HT1080 (cell line): ENCODE results near the gene PLCH1. TPM values are rescaled to one million over a fixed set of nuclear protein-coding genes. Genes with fewer than 3 reads are reported as not detected.

Source experiments
- DNase-seq: peaks from one replicate; pipeline ENCODE4 v3.0.0-alpha.2; 2015; ENCODE audit warnings: low read depth
- total RNA-seq: library from RNA; depleted of rRNA; stranded (reverse); fragments of >200 nt; shearing (Covaris generic); gene quantifications from 2 replicates; pipeline ENCODE4 v1.2.3, GENCODE V29; 2014

Gene PLCH1
- total RNA-seq, 1 experiment from 2014 or later: 0.53 TPM

DNA sequence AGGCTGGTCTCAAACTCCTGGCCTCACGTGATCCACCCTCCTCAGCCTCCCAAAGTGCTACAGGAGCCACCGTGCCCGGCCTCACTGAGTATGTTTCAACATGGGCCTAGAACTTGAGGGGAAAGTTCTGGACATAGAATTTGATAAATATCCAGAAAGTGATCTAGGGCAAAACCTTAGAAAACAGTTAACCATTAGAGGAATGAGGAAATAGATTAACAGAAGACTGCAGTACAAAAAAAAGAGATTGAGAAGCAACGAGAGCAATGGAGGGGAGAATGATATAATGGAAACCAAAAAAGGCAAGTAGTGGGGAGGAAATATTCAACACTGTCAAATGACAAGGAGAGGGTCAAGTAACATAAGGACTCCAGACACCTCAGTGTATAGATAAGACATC lies 191.5 kb downstream of the PLCH1 start:
- DNase-seq: no peak

DNA sequence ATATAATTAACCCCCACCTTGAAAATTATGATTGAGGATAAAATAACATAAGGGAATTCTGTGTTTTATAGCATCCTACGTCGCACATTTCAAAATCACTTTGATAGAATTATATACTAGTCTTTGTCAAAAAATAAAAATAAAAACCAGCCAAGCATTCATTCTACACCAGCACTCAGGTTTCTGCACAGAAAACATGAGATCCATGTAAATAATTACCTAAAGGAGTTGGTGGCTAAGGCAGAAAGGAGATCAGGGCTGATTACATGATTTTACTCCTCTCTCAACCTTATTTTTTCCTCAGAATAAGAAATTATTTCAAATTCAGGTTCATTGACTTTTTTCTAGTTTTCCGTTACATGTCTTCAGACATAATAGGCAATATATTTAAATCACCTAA lies 194.5 kb downstream of the PLCH1 start:
- no peak for DNase-seq

DNA sequence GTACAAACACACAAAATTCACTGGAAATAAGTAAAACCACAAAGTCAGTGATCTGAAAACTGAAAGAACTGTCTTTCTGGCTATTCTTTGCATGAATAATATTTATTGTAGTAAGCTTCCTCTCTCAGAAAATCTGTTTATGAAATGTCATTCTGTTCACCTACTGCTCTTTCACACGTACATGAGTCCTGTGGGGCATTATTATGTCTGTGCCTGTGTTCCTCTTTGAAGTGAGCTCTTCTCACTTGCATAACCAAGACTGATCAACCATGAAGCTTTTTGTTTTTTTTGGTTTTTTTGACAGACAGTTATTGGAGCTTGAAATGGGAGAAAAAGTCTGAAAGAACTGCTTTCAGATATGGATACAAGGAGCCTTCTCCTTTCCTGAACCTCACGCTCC lies 195.8 kb downstream of the PLCH1 start:
- no peak for DNase-seq

DNA sequence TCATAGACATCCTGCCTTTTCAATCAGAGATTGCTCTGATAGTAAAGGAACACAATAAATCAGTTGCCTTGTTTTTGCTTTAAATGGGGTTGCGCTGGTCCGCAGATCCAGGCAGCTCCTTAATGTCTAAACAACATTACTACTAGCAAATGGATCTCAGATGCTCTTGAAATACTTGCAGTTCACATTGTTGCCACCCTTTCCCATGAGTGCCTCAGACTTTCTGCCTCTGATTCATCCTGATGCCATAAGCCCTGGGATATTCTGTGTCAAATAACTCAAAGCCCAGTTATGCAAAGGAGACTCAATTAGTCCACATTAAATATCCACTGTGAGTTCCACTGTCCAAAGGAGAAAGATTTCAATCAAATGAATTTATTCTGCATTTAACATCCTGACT lies 196.7 kb downstream of the PLCH1 start:
- peak; percentile 60 for DNase-seq

DNA sequence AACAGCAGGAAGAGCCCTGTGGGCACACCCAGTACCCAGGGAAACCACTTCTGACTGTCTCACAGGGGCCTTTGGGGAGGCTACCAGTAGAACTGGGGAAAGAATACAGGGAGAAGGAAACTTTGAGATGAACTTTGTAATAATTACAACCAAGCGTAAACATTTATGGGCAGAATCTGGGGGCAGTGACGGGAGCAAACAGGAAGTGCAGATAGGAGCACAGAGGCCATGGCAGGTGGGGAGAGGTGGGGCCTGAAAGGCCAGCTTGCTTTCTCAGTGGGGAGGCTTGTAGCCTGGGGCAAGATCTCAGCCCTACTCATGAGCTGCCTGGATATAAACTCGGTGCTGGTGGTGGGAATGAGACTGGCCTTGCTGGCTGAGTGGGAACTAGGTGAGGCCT lies 209.8 kb downstream of the PLCH1 start:
- DNase-seq: no peak

DNA sequence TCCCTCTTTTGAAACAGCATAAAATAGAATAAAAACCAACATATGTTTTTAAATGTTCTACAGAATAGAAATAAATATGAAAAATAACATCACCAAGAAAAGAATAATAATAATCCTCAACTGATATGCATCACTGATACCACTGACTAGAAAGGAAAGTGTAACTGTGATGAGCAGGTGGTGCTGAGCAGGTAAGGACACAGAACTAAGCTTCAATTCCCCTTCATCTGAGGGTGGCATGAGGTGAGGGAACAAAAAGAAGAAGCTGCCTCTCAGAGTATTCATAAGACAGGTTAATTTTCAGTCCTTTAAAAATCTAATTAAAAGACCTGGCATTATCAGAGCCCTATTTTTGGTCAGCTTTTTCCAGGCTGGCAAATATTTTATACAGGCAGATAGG lies 216.3 kb downstream of the PLCH1 start:
- no peak for DNase-seq

DNA sequence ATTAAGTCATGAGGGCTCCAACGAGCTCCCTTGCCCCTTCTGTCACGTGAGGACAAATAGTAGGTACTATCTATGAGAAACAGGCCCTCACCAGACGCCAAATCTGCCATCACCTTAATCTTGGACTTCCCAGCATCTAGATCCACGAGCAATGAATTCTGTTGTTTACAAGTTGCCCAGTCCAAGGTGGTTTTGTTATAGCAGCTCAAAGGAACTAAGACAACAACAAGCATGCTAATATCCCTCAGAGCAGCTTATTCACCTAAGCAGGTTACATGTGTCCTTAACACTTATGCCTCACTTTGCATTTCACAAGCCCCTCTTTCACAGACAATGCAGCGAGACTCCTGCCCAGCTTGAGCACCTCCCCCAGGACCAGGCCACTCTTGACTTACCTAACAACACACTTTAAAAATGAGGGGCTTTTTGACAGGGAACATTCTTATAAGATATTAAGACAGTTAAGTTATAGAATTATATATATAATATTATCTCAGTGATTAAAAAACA lies 219.5 kb downstream of the PLCH1 start:
- no peak for DNase-seq

DNA sequence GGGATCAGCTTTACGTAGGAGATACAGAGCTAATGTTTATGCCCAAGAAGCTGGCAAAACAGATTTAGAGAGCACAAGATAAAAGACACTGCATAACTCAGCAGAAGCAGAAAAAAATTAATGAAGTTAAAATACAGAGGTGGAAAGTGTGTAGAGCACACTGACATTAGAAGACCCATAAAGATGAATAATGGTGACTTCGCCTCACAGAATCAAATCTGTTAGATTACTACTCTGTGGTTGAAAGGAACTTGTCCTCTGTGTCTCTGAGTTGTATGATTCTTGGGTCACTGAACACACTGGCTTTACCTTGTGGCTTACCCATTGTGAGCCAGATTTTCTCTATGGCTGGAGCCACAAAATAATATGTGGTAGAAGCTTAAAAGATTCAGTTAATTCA lies 224.4 kb downstream of the PLCH1 start:
- DNase-seq: no peak

DNA sequence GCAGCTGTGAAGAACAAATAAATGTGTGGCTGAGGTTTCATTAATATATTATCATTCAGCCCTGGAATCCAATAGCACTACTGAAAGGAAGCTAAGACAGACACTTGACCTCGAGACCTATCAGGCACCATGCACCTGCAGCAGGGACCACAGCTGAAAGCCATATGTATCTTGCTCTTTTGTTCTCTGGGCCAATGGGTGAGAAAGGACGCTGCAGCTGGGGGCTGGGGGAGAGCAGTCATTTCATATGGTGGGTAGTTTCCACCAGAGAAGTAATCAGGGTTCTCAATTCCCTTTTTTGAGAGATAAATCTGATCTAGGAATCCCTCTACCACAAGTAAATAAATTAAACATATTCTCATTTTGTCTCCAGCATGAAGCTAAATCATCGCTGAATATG lies 225.8 kb downstream of the PLCH1 start:
- no peak for DNase-seq

DNA sequence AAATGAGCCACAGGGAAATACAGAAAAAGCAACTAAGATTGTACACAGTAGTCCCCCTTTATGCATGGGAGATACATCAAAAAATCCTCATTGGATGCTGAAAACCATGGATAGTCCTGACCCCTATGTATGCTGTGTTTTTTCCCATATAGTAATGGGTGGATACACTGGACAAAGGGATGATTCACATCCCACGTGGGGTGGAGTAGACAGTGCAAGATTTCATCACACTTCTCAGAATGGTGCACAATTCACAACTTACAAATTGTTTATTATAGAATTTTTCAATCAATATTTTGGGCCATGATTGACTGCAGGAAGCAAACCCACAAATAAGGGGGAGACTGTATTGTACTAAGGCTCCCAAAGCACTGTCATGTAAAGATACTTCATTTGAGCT lies 227.0 kb downstream of the PLCH1 start:
- DNase-seq: peak; percentile 38

DNA sequence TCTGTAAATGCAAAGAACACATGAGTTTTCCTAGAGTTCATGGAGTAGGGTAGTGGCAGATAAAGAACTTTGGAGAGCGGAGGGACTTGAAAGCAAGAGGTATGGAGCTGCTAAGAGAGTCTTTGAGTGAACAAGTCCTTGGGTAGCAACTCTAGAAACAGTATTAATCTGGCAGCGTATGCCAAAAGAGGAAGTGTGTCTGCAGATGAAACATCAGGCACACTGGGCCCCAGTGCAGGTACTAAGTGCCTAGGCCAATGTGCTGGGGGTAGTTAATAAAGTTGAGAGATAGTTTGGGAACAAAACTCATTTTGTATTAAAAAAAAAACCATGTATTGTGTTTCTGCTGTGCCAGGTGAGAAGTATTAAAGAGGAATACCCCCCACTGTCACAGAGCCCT lies 228.4 kb downstream of the PLCH1 start:
- no peak for DNase-seq

DNA sequence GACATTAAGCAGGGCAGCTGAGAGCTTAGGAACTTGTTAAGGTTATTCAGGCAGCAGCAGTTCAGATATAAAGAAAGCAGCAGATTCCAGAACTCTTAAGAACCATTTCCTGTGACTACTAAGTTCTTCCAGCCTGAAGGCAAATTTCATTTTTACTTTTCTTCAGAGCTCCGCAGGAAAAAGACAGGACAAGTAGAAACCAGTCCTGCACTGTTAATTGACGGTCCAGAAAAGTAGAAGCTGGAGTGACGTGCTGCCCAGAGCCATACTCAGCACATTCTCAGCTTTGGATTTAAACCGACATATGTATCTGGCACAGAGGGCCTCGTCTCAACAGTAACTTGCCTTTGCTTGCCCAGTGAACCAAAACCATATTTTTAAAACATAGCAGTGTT lies 232.0 kb downstream of the PLCH1 start:
- no peak for DNase-seq

DNA sequence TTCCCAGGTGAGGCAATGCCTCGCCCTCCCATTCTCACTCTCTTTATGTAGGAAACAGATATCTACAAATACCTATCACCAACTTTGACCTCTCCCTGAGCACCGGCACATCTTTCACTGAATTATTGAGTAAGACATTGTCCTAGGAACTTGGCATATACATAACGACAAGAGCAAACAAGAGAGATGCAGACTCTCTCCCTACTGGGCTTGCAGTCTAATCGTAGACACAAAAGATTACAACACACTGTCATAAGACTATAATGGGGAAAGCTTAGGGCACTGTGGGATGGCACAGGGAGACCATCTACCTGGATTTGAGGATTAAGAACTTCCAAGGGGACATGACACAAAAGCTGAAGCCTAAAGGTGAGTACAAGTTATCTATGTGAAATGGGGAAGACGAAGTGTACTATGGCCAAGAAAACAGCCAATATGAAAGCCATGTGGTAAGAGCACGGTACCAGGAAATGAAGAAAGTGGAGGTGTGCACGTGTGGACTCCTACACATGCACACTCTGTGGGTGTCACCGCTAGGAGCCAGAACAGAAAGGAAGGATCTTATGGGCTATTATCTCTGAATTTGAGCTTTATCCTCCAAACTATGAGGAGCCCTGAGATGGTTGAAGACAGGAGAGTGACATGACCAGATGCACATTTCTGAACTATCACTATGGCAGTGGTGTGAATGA lies 232.6 kb downstream of the PLCH1 start:
- DNase-seq: no peak

DNA sequence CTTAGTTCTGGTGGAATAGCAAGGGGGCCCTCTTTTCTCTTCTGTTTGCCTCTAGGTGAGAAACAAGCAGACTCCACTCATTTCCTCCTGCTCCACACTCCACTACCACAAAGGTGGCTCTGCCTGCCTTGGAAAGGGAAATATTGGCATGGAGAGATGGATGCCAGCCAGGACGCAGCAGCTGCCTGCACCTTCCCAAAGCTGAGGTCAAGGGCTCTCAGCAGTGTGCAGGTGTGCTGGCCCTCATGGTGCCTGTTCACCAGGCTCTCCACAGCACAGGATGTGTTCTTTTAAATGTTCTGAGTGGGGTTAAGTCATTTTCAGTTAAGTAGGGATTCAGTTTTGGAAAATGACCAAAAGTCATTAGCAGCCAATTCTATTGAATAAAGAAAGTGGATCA lies 240.2 kb downstream of the PLCH1 start:
- DNase-seq: no peak

DNA sequence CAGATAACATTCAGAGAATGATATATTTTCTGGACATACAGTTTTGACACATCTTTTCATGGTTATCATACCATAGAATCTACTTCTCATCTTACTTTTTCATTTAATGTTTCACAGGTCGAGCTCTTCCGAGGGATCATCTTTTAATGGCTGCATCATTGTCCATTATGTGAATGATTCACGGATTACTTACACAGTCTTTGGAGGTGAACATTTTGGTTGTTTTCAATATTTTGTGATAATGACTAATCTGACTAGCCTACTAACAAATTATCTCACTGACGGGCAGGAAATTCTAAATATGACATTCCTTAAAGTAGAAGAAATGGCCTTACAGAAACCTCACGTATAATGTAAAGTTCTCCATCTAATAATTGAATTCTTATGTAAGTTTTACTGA lies 242.2 kb downstream of the PLCH1 start:
- DNase-seq: no peak

DNA sequence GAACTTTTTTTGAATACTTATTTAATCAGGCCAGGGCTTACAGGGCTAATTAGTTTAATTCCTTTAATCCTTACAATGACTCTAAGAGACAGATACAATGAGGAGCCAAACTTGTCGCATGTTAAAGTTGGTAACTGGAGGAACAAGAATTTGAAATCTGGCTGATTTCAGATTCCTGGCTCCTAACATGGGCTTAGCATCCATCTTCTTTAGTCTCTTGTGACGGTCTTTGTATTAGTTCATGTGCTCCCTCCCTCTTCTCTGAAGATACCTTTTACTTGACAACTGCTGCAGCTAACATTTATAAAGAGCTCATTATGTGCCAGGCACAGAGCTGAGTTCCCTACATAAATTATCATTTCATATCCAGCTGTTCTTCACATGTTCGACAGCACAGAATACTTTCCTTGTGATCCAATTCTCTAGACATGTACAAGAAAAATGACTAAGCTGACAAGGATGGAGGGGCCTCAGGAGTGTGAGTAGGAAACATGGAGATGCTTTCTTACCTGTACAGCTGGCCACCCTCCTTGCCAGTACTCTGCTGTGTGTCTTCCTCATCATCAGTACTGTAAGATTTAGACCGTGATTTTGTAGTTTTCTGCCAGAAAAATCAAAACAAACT lies 244.6 kb downstream of the PLCH1 start:
- DNase-seq: no peak

DNA sequence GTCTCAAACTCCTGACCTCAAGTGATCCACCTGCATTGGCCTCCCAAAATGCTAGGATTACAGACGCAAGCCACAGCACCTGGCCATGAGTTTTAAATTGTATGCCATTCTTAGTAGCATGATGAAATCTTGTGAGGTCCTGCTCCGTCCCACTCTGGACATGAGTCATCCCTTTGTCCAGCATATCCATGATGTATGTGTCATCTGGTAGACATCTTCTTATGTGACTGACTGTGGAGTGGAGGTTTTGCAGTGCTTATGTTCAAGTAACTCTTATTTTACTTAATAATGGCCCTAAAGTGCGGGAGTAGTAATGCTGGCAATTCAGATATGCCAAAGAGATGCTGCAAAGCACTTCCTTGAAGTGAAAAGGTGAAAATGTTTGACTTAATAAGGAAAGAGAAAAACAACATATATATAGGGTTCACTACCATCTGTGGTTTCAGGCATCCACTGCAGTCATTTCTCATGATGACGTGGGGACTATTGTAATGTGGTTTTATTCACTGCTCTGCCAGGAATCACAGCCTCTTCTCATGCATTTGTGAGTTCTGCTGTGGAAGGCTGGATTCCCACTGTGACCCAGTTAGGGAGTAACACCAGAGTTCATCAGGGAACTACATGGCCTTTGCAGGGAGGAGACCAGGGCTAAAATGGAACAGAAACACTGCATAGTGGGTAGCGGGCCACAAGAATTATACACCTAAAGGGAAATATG lies 246.8 kb downstream of the PLCH1 start:
- peak; percentile 94 for DNase-seq

DNA sequence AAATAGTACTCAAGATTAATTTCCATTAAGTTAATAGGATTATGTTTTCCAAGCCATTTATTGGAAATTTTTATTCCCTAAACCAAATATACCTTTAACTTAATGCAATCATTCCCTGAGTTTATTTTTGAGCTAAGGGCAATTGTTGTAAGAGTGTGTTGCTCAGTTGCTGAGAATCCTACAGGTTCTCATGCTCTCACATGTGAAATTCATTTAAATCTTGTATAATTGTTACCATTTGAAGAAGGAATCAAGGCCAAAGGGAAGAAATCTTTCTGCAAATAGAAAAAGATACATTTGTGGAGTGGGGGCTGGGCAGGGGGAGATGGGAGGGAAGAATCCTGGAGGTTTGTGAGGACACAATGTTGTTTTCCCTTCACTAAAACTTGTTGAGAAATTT lies 248.7 kb downstream of the PLCH1 start:
- DNase-seq: no peak

DNA sequence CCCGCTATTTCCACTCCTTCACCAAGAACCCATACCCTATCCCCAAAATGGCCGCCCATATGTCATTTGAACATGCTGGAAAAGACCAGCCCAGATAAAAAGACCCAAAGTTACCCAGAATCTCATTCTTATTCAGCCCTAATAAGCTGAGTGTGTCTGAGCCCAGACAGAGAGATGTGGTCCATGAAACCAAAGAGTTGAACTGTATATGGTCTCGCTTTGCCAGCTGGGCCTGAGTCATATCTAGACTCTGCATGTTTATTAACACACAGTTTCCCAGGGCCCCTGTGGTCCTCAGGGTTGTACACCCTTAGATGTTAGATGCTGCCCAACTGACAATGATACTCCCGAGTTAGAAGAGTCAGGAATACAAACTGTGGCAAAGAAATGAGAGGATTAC lies 249.5 kb downstream of the PLCH1 start:
- DNase-seq: peak; percentile 24

DNA sequence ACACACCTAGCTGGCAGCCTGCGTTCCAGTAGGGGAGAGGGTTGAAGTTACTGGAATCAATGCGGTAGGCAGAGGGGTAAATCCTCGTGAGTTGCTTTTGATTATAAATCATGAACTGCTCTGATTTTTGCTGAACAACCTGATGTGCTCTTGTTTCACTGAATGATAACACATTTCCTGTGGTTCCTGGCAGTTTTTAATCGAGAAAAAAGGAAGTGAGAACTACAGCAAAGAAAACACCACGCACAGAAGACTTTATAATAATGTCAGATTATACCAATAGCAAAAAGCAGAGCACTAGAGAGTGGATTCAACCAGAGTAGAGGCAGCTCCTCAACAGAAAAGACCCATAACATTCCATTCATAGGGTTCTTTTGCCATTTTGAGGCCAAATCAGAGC lies 250.5 kb downstream of the PLCH1 start:
- DNase-seq: no peak

DNA sequence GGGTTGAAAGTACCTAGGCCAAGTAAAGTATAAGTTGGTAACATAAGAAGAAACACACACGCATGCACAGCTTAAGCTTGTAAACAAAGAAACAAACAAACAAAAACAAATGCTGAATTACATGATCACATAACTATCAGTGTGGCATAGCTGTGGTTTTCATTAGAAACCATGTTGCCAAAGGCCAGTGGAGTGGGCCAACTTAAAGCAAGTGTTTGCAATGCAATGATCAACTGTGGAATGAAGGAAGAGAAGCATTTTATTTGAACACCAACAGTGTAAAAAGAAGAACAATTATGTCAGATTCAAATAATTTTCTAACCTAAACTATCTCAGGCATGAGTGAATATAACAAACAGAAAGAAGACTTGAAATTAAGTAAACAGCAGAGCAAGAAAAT lies 252.0 kb downstream of the PLCH1 start:
- no peak for DNase-seq

DNA sequence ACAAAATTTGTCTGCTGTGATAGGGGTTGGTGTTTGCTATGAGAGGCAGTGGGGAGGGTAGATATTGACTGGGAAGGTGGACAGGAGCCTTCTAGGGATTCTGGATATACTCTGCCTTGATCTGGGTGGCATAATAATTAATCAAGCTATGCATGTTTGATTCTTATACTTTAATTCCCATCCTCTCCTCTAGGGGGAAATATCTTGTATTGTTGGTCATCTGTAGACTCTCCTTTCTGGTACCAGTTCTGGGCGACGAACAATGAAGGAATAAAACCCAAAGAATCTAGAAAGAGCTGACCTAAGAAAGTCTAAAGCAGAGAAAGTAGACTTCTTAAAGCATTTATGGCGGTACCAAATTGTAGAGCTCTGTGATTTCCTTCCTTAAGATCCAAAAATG lies 253.2 kb downstream of the PLCH1 start:
- DNase-seq: no peak

DNA sequence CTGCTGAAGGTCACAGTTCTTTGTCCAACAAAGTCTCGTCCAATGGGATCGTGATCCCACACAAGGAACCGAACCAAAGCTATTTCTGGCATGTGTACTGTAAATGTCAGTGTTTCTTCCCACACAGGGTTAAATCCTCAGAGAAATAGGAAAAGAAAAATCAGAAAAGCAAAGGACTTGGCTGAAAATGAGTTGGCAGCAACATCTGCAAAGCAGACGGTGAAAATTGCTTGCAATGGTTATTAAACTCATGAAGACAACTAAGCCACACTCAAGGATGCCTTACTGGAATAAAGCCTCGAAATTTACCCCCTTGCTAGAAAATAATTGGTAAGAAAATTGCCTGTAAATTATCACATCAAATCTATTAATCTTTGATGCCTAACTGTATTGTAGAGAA lies 256.2 kb downstream of the PLCH1 start:
- no peak for DNase-seq
